ENCODE data around the gene RNU7-1.

GRCh38 chr12:6963016-6963731 is 19.6 kb downstream of the RNU7-1 start:
- TF ChIP-seq GATA2 (CRISPR knock-in tag; IDR thresholded peaks at IDR 0.05) (no peak), NCOA4 (IDR thresholded peaks at IDR 0.05; ENCODE audit: partially characterized antibody) (no peak), POLR2A (conservative IDR thresholded peaks at IDR 0.05) (no peak), CTCF (IDR thresholded peaks at IDR 0.05 in 2 of 3, conservative IDR thresholded peaks at IDR 0.05 in 1 of 3; ENCODE audit: insufficient read depth in 2 of 3, low read depth in 1 of 3, low read length in 3 of 3) (no peak), U2AF2 (optimal IDR thresholded peaks at IDR 0.05; ENCODE audit: low read depth, low read length) (no peak)

Measured in K562 (cell line).